Upper lobe of right lung (tissue), 1 donor: ENCODE data around the gene DUSP14. TPM values are rescaled to one million over a fixed set of nuclear protein-coding genes. Genes with fewer than 3 reads are reported as not detected.

Experiments
- ATAC-seq: fragments of 200-7000 bp; cut with Tn5 transposase; one replicate; pipeline ENCODE4 v1.9.1; 2020; ENCODE audit warnings: mild to moderate bottlenecking, moderate library complexity
- DNase-seq: peaks from one replicate; pipeline ENCODE4 v3.0.0-alpha.2; 2020
- H3K27ac ChIP-seq: fragments of 200-600 bp; one replicate; pipeline ENCODE4 v1.8.0; 2022
- H3K27me3 ChIP-seq: fragments of 200-600 bp; one replicate; pipeline ENCODE4 v1.8.0; 2022; ENCODE audit warnings: mild to moderate bottlenecking
- H3K36me3 ChIP-seq: fragments of 200-600 bp; one replicate; pipeline ENCODE4 v1.8.0; 2022
- H3K4me1 ChIP-seq: fragments of 200-600 bp; one replicate; pipeline ENCODE4 v1.8.0; 2022
- H3K4me3 ChIP-seq: fragments of 200-600 bp; one replicate; pipeline ENCODE4 v1.8.0; 2022; ENCODE audit warnings: mild to moderate bottlenecking
- H3K9me3 ChIP-seq: fragments of 200-600 bp; one replicate; pipeline ENCODE4 v1.8.0; 2022
- intact Hi-C: fragments of 100-400 bp; cut with DNase I; formaldehyde crosslinking; loops from one replicate; pipeline ENCODE4 v1.11.0; 2022
- total RNA-seq: library from RNA; stranded (reverse); fragmentation: NEBNext Ultra II Directional; extraction: Animal tissue kit (Norgen Biotek cat#: 25700); gene quantifications from one replicate; pipeline ENCODE4 v1.2.1, GENCODE V29; 2021
- TF ChIP-seq, protein P1 (sequence below): fragments of 200-600 bp; IDR thresholded peaks from one replicate; pipeline ENCODE4 v1.8.0; 2022; ENCODE audit warnings: antibody characterized with exemption
- donor health status: DM: no; HTN: yes; CAD: no; lungs with severe emphysema.

The DUSP14 gene
- total RNA-seq, 1 donor from 2014 or later, result 9.0 TPM

DNA sequence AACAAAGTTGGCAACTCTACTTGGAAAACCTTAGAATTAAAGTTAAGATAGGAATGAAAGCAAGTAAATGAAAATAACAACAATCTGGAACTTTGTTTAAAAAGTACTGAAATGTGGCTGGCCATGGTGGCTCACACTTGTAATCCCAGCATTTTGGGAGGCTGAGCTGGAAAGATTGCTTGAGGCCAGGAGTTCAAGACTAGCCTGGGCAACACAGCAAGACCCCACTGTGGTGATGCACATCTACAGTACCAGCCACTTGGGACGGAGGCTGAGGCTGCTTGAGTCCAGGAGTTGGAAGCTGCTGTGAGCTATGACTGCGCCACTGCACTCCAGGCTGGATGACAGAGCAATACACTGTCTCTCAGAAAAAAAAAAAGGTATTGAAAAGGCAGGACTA, 67.8 kb downstream of the DUSP14 start:
- DNase-seq (no peak), ATAC-seq (no peak)
- no peaks in the 10 kb centered on the region for H3K4me1 ChIP-seq
- intact Hi-C loops, result no loop called here
- H3K36me3 ChIP-seq, result peaks cover 87% of the 10 kb centered on the region
- no peaks in the 10 kb centered on the region for H3K9me3 ChIP-seq
- H3K27me3 ChIP-seq, result no peaks in the 10 kb centered on the region
- H3K27ac ChIP-seq, result no peak overlapping the region
- TF ChIP-seq, protein P1, sequence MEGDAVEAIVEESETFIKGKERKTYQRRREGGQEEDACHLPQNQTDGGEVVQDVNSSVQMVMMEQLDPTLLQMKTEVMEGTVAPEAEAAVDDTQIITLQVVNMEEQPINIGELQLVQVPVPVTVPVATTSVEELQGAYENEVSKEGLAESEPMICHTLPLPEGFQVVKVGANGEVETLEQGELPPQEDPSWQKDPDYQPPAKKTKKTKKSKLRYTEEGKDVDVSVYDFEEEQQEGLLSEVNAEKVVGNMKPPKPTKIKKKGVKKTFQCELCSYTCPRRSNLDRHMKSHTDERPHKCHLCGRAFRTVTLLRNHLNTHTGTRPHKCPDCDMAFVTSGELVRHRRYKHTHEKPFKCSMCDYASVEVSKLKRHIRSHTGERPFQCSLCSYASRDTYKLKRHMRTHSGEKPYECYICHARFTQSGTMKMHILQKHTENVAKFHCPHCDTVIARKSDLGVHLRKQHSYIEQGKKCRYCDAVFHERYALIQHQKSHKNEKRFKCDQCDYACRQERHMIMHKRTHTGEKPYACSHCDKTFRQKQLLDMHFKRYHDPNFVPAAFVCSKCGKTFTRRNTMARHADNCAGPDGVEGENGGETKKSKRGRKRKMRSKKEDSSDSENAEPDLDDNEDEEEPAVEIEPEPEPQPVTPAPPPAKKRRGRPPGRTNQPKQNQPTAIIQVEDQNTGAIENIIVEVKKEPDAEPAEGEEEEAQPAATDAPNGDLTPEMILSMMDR, result no peak
- no peak overlapping the region for H3K4me3 ChIP-seq

DNA sequence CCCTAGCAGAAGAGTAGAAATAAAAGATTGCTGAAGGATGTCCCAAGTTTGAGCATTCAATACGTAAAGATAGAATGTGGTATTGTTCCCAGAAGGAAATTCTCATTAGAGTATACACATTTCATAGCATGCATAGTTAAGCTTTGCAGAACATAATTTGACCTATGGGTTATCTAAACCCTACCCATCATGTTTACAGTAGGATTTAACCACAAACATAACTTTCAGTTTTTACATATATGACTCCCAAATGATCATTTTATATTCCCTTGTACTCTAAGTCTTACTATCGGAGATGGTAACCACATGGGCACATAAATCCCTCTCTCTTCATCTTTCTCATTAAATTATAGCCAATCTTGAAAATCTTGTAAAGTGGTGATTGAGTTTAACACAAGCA, 68.6 kb downstream of the DUSP14 start:
- H3K4me1 ChIP-seq, result no peaks in the 10 kb centered on the region
- no peaks in the 10 kb centered on the region for H3K9me3 ChIP-seq
- H3K4me3 ChIP-seq, result no peak overlapping the region
- intact Hi-C loops, result no loop called here
- H3K36me3 ChIP-seq, result peaks cover 87% of the 10 kb centered on the region
- ATAC-seq, result no peak
- no peak overlapping the region for H3K27ac ChIP-seq
- DNase-seq, result no peak
- no peaks in the 10 kb centered on the region for H3K27me3 ChIP-seq
- TF ChIP-seq, protein P1, result no peak

GRCh38 chr17:37562016-37562745, 72.5 kb downstream of the DUSP14 start:
- intact Hi-C loops, result no loop called here
- no peak for DNase-seq

More at GRCh38 chr17:37562016-37562745, 72.5 kb downstream of the DUSP14 start:
- no peak for ATAC-seq
- TF ChIP-seq, protein P1, result no peak
- Histone ChIP-seq H3K9me3 (no peaks in the 10 kb centered on the region), H3K4me3 (no peak overlapping the region), H3K4me1 (no peaks in the 10 kb centered on the region), H3K27me3 (no peaks in the 10 kb centered on the region), H3K36me3 (peaks cover 83% of the 10 kb centered on the region), H3K27ac (no peak overlapping the region)

Other genes starting within 250 kb of the DUSP14 start
- not detected for gene C17orf78, start 113.9 kb upstream of the DUSP14 start, total RNA-seq
- 110 TPM for gene ACACA, start 83.1 kb upstream of the DUSP14 start, total RNA-seq
- gene TADA2A, start 83.0 kb upstream of the DUSP14 start, total RNA-seq, result 21.4 TPM
- 50.0 TPM for gene SYNRG, start 119.5 kb downstream of the DUSP14 start, total RNA-seq
- 20.9 TPM for gene DDX52, start 153.6 kb downstream of the DUSP14 start, total RNA-seq